NCI-H1436 (cell line): ENCODE measurements around the gene PRAMEF8.
"Not testable (repeated sequence)": the region's sequence is repeated elsewhere in the genome, so short reads cannot be mapped to it uniquely, and the experiment has no call there.

Experiments used
- DNase-seq: peaks from one replicate; lab custom pipeline; 2025; lab: John Stamatoyannopoulos, UW

Gene PRAMEF8

DNA sequence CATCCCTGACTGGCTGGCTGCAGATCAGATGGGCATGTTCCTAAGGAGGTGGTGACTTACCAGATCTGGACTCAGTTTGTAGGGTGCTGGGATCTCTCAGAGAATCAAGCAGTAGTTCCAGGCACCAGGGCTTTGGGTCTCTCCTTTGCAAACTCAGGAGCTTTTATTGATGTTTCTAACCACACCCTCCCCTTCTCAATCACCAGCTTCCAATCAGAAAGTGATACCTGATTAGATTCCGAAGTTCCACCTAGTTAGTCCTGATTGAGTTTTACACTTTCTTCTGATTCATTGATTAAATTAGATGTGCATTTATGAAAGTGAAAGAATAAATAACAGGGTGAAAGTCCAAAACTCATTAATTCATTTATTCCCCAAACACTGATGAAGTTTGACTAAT is at the start of gene PRAMEF8:
PRAMEF8 (minus strand) TSS at position 101 of the 400 bp plus-strand sequence. CDS start 1,046 bp downstream, outside the sequence.
- not testable (repeated sequence) for DNase-seq

DNA sequence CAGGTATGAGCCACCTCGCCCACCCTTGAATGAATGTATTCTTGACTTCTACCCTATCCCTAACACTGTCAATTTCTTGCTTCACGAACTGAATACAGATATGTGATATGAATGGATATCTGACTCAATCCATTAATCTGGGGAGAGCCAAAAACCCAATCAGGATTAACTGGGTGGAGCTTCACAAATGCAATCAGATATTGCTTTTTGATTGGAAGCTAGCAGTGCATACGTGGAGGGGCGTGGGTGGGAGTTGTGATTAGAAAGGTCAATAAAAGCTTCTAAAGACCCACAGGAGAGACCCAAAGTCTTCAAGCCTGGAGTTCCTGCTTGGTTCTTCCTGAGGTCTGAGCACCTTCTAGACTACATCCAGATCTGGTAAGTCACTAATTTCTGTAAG is 30.3 kb upstream of the PRAMEF8 start, which contains the start of gene PRAMEF15:
PRAMEF15 (plus strand) TSS at position 301 of the 400 bp plus-strand sequence. CDS start 2,827 bp downstream, outside the sequence.
- not testable (repeated sequence) for DNase-seq

DNA sequence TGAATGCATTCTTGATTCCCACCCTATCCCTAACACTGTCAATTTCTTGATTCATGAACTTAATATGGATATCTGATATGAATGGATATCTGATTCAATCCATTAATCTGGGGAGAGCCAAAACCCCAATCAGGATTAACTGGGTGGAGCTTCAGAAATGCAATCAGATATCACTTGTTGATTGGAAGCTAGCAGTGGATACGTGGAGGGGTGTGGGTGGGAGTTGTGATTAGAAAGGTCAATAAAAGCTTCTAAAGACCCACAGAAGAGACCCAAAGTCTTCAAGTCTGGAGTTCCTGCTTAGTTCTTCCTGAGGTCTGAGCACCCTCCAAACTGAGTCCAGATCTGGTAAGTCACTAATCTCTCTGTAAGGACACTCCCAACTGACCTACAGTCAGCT is 18.3 kb upstream of the PRAMEF8 start, which contains the start of gene PRAMEF33:
PRAMEF33 (plus strand) TSS at position 301 of the 400 bp plus-strand sequence. CDS start 2,416 bp downstream, outside the sequence.
- not testable (repeated sequence) for DNase-seq

DNA sequence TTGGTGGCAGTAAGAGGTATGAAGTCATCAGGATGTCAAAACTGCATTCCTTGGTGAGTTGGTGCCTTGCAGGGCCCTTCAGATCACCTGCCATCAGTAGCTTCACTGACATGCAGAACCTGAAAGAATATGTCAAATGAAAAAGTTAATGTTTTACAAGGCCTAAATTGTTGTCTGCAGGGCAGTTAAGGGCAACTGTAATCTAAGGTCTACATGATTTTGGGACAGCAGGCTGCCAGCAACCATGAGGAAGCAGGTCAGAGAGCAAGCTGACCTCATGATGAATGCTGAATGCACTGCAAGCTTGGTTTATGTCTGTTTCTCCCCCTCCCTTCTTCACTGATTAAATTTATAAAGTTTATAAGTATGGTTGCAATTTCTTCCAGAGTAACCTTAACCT is 17.3 kb upstream of the PRAMEF8 start:
- not testable (repeated sequence) for DNase-seq

DNA sequence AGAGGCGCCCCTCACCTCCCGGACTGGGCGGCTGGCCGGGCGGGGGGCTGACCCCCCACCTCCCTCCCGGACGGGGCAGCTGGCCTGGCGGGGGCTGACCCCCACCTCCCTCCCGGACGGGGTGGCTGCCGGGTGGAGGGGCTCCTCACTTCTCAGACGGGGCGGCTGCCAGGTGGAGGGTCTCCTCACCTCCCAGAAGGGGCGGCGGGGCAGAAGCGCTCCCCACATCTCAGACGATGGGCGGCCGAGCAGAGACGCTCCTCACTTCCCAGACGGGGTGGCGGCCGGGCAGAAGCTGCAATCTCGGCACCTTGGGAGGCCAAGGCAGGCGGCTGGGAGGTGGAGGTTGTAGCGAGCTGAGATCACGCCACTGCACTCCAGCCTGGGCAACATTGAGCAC is 13.8 kb upstream of the PRAMEF8 start:
- not testable (repeated sequence) for DNase-seq

DNA sequence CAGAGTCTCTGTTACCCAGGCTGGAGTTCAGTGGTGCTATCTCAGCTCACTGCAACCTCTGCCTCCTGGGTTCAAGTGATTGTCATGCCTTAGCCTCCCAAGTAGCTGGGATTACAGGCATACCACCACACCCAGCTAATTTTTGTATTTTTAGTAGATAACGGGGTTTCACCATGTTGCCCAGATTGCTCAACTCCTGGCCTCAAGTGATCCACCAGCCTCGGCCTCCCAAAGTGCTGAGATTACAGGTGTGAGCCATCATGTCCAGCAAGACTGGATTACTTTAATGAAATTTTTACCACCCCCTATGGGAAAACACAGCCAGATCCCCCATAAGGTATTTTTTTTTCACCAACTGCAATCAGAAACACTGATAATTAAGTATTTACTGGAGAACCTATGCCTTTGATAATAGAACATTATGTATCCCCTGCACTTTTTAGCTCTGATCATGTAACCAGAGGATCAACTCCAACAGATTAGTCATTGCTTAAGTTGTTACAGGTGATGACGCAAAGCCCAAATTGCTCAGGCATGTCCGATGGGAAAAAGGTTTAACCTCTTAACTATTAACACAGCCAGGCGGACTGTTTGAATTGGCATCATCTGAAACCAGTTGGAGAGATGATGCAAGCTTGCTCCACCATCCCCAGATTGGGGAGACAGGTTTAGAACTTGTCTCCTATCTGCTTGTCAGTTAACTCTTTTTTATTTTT is 12.4 kb upstream of the PRAMEF8 start:
- DNase-seq = not testable (repeated sequence)

DNA sequence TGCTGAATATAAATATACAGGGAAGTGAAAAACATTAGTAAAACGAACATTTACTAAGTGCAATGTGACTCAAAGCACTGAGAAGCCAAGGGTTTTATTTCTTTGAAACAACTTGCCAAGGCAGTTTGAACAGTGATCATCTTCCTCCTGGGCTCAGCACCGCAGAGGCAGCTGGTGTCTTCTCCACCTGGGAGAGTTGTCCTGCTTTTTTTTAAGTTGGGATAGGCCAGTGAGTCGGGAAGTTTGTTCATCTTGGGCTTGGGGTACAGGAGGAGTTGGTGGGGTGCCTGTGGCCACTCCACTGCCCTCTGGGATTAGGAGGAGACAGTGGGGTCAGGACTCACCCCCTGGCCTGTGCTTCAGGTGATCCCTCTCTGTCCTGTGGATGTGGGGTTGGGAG is 4.1 kb upstream of the PRAMEF8 start:
- not testable (repeated sequence) for DNase-seq

DNA sequence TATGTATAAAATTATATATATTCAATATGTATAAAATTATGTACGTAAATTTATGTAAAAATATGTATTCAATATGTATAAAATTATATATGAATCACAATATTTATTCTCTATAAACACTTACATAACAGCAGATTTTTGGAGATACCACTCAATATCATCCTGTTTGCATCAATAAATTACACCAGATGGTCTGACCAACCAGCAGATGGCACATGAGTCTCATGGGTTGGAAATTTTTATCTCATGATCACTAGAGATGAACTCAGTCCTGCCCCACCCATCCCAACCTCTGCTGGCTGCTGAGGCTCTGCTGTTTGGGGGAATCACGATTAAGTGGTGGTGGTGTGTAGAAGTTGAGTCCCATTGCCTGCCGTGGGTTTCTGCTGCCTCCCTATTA is 5.3 kb downstream of the PRAMEF8 start:
- not testable (repeated sequence) for DNase-seq

DNA sequence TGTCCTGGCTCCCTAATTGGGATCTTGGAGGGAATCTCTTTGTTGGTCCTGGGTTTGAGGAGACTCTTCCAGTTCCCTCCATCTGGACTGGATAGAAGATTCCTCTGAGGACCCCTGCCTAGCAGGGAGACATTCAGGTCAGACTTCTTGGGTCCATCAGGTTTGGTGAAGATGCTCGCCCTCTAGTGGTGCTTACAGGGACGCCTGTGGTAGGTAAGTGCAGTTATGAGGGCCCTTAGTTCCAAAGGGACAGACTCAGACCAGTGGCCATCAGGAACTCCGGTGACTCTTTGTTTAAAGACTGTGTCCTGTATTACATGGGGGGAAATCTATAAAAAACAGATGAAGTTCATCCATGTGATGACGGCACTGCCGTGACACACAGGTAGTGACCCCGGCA is 7.9 kb downstream of the PRAMEF8 start:
- DNase-seq = not testable (repeated sequence)

DNA sequence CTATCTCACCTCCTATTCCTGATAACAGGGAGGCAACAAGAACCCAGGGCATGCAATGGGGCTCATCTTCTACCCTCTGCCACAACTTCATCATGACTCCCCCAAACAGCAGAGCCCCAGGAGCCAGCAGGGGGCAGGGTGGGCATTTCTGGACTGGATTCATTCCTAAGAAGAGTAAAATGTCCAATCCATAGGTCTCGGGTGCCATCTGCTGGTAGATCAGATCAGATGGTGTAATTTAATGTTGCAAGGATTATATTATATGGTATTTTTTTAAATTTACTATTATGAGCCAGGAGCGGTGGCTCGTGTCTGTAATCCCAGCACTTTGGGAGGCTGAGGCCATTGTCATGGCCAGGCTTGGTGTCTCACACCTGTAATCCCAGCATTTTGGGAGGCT is 19.8 kb downstream of the PRAMEF8 start:
- not testable (repeated sequence) for DNase-seq

DNA sequence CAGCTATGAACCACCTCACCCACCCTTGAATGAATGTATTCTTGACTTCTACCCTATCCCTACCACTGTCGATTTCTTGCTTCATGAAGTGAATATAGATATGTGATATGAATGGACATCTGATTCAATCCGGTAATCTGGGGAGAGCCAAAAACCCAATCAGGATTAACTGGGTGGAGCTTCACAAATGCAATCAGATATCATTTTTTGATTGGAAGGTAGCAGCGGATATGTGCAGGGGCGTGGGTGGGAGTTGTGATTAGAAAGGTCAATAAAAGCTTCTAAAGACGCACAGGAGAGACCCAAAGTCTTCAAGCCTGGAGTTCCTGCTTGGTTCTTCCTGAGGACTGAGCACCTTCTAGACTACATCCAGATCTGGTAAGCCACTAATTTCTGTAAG is 31.0 kb downstream of the PRAMEF8 start, which contains the start of gene PRAMEF5:
PRAMEF5 (plus strand) TSS at position 301 of the 400 bp plus-strand sequence. CDS start 5,071 bp downstream, outside the sequence.
- not testable (repeated sequence) for DNase-seq

DNA sequence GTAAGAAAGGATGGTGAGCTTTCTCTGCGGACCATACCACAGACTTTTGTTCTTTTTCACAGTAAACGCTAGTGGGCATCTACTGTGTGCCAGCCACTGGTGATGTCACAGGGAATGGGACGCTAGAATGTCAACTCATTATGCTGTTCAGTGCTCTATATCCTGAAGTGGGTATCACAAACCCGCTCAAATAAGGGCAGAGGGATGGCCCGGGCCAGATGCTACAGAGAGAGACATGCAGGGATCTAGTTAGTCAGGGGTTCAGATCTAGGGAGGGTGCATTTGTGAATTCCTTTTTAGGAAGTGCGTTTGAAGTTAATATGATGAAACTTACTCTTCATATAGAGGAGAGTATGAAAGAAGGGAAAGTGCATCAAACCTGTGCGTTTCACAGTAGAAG is 37.8 kb downstream of the PRAMEF8 start:
- not testable (repeated sequence) for DNase-seq

DNA sequence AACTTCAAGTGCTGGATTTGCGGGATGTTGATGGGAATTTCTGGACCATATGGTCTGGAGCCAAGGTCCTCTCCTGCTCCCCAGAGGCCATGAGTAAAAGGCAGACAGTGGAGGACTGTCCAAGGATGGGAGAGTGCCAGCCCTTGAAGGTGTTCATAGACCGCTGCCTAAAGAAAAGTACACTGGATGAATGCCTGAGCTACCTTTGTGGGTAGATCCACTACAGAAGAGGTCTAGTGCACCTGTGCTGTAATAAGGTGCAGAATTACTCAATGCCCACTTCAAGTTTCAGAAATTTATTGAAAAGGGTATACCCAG is 38.4 kb downstream of the PRAMEF8 start:
- not testable (repeated sequence) for DNase-seq

DNA sequence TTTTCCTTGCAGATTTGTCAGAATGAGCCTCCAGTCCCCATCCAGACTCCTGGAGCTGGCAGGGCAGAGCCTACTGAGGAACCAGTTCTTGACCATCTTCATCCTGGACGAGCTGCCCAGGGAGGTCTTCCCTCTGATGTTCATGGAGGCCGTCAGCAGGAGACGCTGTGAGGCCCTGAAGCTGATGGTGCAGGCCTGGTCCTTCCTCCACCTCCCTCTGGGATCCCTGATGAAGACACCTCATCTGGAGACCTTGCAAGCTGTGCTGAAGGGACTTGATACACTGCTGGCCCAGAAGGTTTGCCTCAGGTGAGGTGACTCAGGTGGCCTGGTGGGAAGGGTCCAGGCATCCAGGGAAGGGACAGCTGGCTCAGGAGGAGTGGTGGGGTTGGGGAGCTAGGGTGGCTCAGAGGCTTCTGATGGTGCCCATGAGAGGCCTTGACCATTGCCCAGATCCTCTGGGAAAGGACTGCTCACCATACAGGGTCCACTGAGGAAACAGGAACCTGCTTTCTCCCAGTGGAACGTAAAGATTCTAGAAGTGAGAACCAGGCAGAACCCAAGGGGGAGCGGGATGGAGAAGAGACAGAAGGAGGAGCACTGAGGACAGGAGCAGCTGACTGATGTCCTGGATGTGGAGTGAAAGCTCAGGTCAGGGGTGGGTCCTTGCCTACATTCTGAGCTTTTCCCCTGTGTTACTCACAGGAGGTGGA is 38.9 kb downstream of the PRAMEF8 start:
- not testable (repeated sequence) for DNase-seq

DNA sequence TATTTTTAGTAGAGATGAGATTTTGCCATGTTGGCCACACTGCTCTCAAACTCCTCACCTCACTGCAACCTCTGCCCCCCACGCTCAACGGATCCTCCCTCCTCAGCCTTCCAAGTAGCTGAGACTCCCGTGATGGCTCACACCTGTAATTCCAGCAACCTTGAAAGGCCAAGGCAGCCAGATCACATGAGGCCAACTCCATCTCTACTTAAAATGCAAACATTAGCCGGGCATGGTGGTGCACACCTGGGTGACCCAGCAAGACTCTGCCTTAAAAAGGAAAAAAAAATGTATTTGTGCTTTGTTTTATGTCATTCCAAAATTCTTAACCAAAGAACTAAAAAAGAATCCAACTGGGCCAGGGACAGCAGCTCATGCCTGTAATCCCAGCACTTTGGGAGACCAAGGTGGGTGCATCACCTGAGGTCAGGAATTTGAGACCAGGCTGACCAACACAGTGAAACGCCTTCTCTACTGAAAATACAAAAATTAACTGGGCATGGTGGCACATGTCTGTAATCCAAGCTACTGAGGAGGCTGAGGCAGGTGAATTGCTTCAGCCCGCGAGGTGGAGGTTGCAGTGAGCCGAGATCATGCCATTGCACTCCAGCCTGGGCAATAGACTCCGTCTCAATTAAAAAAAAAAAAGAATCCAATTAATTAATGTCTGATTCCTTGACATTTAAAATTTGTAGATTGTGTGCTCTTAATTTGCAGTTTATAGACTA is 41.2 kb downstream of the PRAMEF8 start:
- DNase-seq = not testable (repeated sequence)

DNA sequence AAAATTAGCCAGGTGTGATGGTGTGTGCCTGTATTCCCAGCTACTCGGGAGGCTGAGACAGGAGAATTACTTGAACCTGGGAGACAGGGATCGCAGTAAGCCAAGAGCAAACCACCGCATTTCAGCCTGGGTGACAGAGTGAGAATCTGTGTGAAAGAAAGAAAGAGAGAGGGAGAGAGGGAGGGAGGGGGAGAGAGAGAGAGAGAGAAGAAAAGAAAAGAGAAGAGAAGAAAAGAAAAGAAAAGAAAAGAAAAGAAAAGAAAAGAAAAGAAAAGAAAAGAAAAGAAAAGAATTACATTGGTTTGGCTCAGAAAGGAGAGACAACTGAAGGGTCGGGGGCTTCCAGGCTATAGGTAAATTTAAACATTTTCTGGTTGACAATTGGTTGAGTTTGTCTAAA is 45.3 kb downstream of the PRAMEF8 start:
- DNase-seq = not testable (repeated sequence)

DNA sequence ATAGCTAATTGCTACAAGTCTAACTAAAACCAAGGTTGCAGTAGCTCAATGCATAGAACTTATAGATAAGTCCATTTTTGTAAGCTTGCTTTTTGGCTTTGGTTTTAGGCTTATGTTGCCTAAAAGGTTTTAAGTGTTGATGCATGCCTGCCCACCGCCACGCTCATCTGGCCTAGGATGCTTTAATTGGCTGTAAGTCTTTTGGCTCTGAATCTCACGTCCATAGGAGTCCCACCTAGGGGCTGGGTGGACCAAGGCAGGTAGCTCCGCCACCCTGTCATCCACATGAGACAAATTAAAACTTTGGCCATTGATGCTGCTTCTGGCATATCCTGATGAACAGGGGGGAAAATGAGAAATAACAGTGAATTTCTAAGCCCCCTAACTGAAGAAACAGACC is 47.4 kb downstream of the PRAMEF8 start:
- not testable (repeated sequence) for DNase-seq

DNA sequence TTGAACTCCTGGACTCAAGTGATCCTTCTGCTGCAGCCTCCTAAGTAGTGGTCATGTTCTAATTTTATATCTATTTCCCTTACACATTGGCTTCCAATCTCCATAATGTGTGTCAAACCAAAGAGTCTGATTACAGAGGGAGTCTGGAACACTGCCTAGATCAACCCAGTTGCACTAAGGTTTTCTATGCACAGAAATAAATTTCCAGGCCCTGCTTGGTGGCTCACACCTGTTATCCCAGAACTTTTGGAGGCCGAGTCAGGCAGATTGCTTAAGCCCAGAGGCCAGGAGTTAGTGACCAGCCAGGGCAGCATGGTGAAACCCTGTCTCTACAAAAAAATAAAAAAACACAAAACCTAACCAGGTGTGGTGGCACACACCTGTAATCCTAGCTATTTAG is 50.9 kb downstream of the PRAMEF8 start:
- not testable (repeated sequence) for DNase-seq

DNA sequence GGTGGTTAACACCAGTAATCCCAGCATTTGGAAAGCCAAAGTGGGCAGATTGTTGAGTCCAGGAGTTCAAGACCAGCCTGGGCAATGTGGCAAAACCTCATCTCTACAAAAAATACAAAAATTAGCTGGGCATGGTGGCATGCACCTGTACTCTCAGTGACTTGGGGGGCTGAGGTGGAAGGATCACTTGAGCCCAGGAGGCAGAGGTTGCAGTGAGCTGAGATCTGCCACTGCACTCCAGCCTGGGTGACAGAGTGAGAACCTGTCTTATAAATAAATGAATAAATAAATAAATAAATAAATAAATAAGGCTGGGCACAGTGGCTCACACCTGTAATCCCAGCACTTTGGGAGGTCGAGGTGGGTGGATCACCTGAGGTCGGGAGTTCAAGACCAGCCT is 52.9 kb downstream of the PRAMEF8 start:
- not testable (repeated sequence) for DNase-seq
